IMR-90 (cell line): ENCODE results near the gene HECTD2. TPM values are rescaled to one million over a fixed set of nuclear protein-coding genes. Genes with fewer than 3 reads are reported as not detected.

Experiments used
- ATAC-seq: fragments of 200-7000 bp; cut with Tn5 transposase; 2 replicates; pipeline ENCODE4 v1.9.1; 2020; ENCODE audit warnings: low read depth, mild to moderate bottlenecking, moderate library complexity
- BruUV-seq: library from RNA; stranded (reverse); fragments of 400-500 nt; replicated peaks from 2 replicates; lab custom pipeline; 2021; lab: Mats Ljungman, UMichigan
- CTCF ChIA-PET: fragments of 300-600 bp; formaldehyde crosslinking; extraction: SDS; loops from one replicate; lab custom pipeline; 2021; ENCODE audit warnings: antibody characterized with exemption; lab: Yijun Ruan, JAX
- POLR2A ChIA-PET: fragments of 300-600 bp; sonication (Branson Sonifier 250); formaldehyde crosslinking; loops from one replicate; lab custom pipeline; 2022; ENCODE audit warnings: antibody characterized with exemption; ENCODE audit not compliant: unreplicated experiment; lab: Charles Lee
- DNase-seq: peaks from one replicate; pipeline ENCODE4 v3.0.0; 2013
- H2AFZ ChIP-seq: replicated peaks from 2 replicates; pipeline ENCODE3; 2013; ENCODE audit warnings: low read length, mild to moderate bottlenecking; ENCODE audit not compliant: poor library complexity
- H2AK5ac ChIP-seq: 2 replicates; pipeline ENCODE4 v1.6.1; 2013; ENCODE audit warnings: low read depth, low read length, inconsistent platforms
- H2AK9ac ChIP-seq: replicated peaks from 2 replicates; pipeline ENCODE3; 2013; ENCODE audit warnings: mild to moderate bottlenecking, low read depth, low read length, moderate library complexity; ENCODE audit not compliant: poor library complexity
- H2BK120ac ChIP-seq: 2 replicates; pipeline ENCODE4 v1.6.1; 2013; ENCODE audit warnings: low read depth, low read length, inconsistent platforms
- H2BK15ac ChIP-seq: 3 replicates; pipeline ENCODE4 v1.6.1; 2013; ENCODE audit warnings: low read depth, low read length, inconsistent platforms
- H2BK20ac ChIP-seq: 2 replicates; pipeline ENCODE4 v1.6.1; 2013; ENCODE audit warnings: low read depth, mild to moderate bottlenecking, inconsistent platforms, low read length, moderate library complexity
- H2BK5ac ChIP-seq: 2 replicates; pipeline ENCODE4 v1.6.1; 2013; ENCODE audit warnings: mild to moderate bottlenecking, low read depth, low read length, inconsistent platforms; ENCODE audit not compliant: poor library complexity, severe bottlenecking
- H3K14ac ChIP-seq: replicated peaks from 2 replicates; pipeline ENCODE4 v1.6.1; 2013; ENCODE audit warnings: low read depth, low read length, inconsistent platforms
- H3K18ac ChIP-seq: 2 replicates; pipeline ENCODE4 v1.6.1; 2013; ENCODE audit warnings: low read depth, low read length, control low read depth
- H3K23ac ChIP-seq: 2 replicates; pipeline ENCODE4 v1.6.1; 2013; ENCODE audit warnings: low read depth, low read length, inconsistent platforms
- H3K27ac ChIP-seq: 2 replicates; pipeline ENCODE4 v1.5.1; 2013; ENCODE audit warnings: mild to moderate bottlenecking, control low read depth, low read length; ENCODE audit not compliant: insufficient read depth
- H3K27me3 ChIP-seq: 2 replicates; pipeline ENCODE4 v1.6.1; 2013; ENCODE audit warnings: low read length; ENCODE audit not compliant: control insufficient read depth, insufficient read depth
- H3K36me3 ChIP-seq: 2 replicates; pipeline ENCODE4 v1.6.1; 2013; ENCODE audit warnings: low read length, mixed read lengths; ENCODE audit not compliant: control insufficient read depth, insufficient read depth
- H3K4ac ChIP-seq: 2 replicates; pipeline ENCODE4 v1.6.1; 2013; ENCODE audit warnings: low read depth, low read length, inconsistent platforms
- H3K4me1 ChIP-seq: 2 replicates; pipeline ENCODE4 v1.6.1; 2013; ENCODE audit warnings: low read length, mixed read lengths; ENCODE audit not compliant: control insufficient read depth, insufficient read depth
- H3K4me2 ChIP-seq: 2 replicates; pipeline ENCODE4 v1.6.1; 2013; ENCODE audit warnings: low read depth, mild to moderate bottlenecking, control low read depth, low read length, moderate library complexity
- H3K4me3 ChIP-seq: 2 replicates; pipeline ENCODE4 v1.5.1; 2013; ENCODE audit warnings: low read depth, mild to moderate bottlenecking, control low read depth, low read length, moderate library complexity; ENCODE audit not compliant: insufficient read depth
- H3K56ac ChIP-seq: 2 replicates; pipeline ENCODE4 v1.6.1; 2013; ENCODE audit warnings: low read length, inconsistent platforms; ENCODE audit not compliant: insufficient read depth; ENCODE audit errors: extremely low read depth
- H3K79me1 ChIP-seq, 2 experiments: 2 replicates each; pipeline ENCODE4 v1.6.1; 2013; ENCODE audit warnings: low read length in 2 of 2, inconsistent platforms in 1 of 2, low read depth in 1 of 2
- H3K9ac ChIP-seq: 2 replicates; pipeline ENCODE4 v1.6.1; 2013; ENCODE audit warnings: low read depth, low read length, control low read depth
- H3K9me1 ChIP-seq: 2 replicates; pipeline ENCODE4 v1.6.1; 2013; ENCODE audit warnings: low read length, inconsistent platforms; ENCODE audit not compliant: insufficient read depth
- H3K9me3 ChIP-seq: 2 replicates; pipeline ENCODE4 v1.6.1; 2013; ENCODE audit warnings: low read length; ENCODE audit not compliant: control insufficient read depth, insufficient read depth
- H4K20me1 ChIP-seq: 2 replicates; pipeline ENCODE4 v1.6.1; 2013; ENCODE audit warnings: low read length, inconsistent platforms; ENCODE audit not compliant: insufficient read depth
- H4K5ac ChIP-seq: 2 replicates; pipeline ENCODE4 v1.6.1; 2013; ENCODE audit warnings: mild to moderate bottlenecking, low read depth, low read length, control low read depth
- H4K8ac ChIP-seq, 2 experiments: 2 replicates each; pipeline ENCODE4 v1.6.1; 2013; ENCODE audit warnings: low read depth in 2 of 2, low read length in 2 of 2, control low read depth in 1 of 2, inconsistent platforms in 1 of 2
- H4K91ac ChIP-seq: 2 replicates; pipeline ENCODE4 v1.6.1; 2013; ENCODE audit warnings: low read depth, low read length, inconsistent platforms; ENCODE audit not compliant: insufficient read depth
- NFE2L2 ChIP-seq: fragments of 150-350 bp; IDR thresholded peaks from 2 replicates; pipeline ENCODE4 v1.6.1; 2016; ENCODE audit warnings: low read depth, mild to moderate bottlenecking, low read length
- POLR2A ChIP-seq: IDR thresholded peaks from 2 replicates; pipeline ENCODE4 v1.6.1; 2012; ENCODE audit warnings: mild to moderate bottlenecking, low read depth, low read length
- RAD21 ChIP-seq: IDR thresholded peaks from 2 replicates; pipeline ENCODE4 v1.6.1; 2012; ENCODE audit warnings: low read length, improper control_type of control experiment
- SMC3 ChIP-seq: fragments of 150-350 bp; IDR thresholded peaks from 2 replicates; pipeline ENCODE4 v1.6.1; 2016; ENCODE audit warnings: low read depth, mild to moderate bottlenecking, antibody characterized with exemption, low read length, moderate library complexity
- WGBS, 2 experiments: methylation state at CpG; one replicate each; pipeline versions ENCODE4 v1.1.5 to v1.1.7; 2013; ENCODE audit warnings: missing lambda C conversion rate in 2 of 2; ENCODE audit not compliant: insufficient read length in 1 of 2; ENCODE audit errors: extremely low coverage in 2 of 2; 5-methylcytosine and 5-hydroxymethylcytosine counted together
- dilution Hi-C: fragments of 300-500 bp; cut with HindIII; formaldehyde crosslinking; loops from one replicate; pipeline ENCODE4 v1.14.3; 2018; ENCODE audit warnings: low sequenced_read_pairs; ENCODE audit not compliant: unreplicated experiment
- in situ Hi-C: fragments of 300-500 bp; cut with MboI; formaldehyde crosslinking; loops from 3 replicates; pipeline ENCODE4 v1.14.3; 2019; ENCODE audit warnings: low sequenced_read_pairs, inconsistent platforms, mixed read lengths
- intact Hi-C: fragments of 100-400 bp; cut with micrococcal nuclease; formaldehyde crosslinking; loops from 2 replicates; pipeline ENCODE4 v1.10.0; 2022
- polyA plus RNA-seq, 3 experiments: library from polyadenylated mRNA; depleted of rRNA; stranded (reverse); fragments of >200 nt; gene quantifications; 2 replicates each; pipeline ENCODE4 v1.2.3, GENCODE V29; 2012; ENCODE audit warnings: low replicate concordance in 1 of 3
- total RNA-seq: library from RNA; depleted of rRNA; stranded (reverse); fragments of >200 nt; gene quantifications from 2 replicates; pipeline ENCODE4 v1.2.3, GENCODE V29; 2012
- TF ChIP-seq, protein P1 (sequence below): fragments of 150-350 bp; IDR thresholded peaks from 2 replicates; pipeline ENCODE4 v1.6.1; 2017; ENCODE audit warnings: mild to moderate bottlenecking, antibody characterized with exemption, low read length, low read depth

Gene HECTD2
- total and polyA plus RNA-seq, 2 of the 4 experiments (the other 2 are of a cell fraction) = 5.2 to 5.9 TPM

DNA sequence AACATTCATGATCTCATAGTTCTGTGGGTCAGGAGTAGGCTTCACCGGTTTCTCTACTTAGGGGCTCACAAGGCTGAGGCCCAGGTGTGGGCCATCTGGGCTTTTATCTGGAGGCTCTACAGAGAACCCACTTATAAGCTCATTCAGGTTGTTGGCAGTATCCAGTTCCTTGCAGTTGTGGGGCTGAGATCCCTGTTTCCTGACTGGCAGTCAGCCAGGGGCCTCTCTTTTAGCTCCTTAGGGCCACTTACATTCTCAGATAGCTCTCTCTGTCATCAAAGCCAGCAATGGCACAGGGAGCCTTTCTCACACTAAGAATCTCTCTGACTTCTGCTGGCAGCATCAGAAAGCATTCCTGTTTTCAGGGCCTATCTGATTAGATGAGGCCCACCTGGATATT, 18.2 kb upstream of the HECTD2 start:
- peaks cover 3% of the 10 kb centered on the region; the same call in 1 of the 2 replicates for H3K4me1 ChIP-seq
- H2BK15ac ChIP-seq = no peak overlapping the region
- H2AK9ac ChIP-seq = no peak overlapping the region
- no peak overlapping the region for H4K5ac ChIP-seq
- no peak overlapping the region for H3K9ac ChIP-seq
- H3K4ac ChIP-seq = no peak overlapping the region
- H2BK20ac ChIP-seq = no peak overlapping the region
- no peaks in the 10 kb centered on the region for H3K36me3 ChIP-seq
- no peak overlapping the region for H3K18ac ChIP-seq
- dilution Hi-C loops (no loop called here), in situ Hi-C loops (loop anchor here (25.0 kb wide), 1 partner anchor 520 kb away; the partner anchor contains the start of genes BTAF1 and FGFBP3), intact Hi-C loops (no loop called here)
- no peak overlapping the region for H3K23ac ChIP-seq
- H3K9me3 ChIP-seq = no peaks in the 10 kb centered on the region
- peaks cover 9% of the 10 kb centered on the region for H3K27me3 ChIP-seq
- ChIA-PET POLR2A (no interaction called here), CTCF (interaction anchor here (1.3 kb wide), 1 partner anchor 161 kb away, joined by 3 read pairs; no protein-coding TSS in a partner anchor)
- no peak overlapping the region for H3K4me3 ChIP-seq
- H2BK5ac ChIP-seq = no peak overlapping the region
- H3K9me1 ChIP-seq = no peaks in the 10 kb centered on the region
- no peak overlapping the region for H3K4me2 ChIP-seq
- H3K14ac ChIP-seq = no peak overlapping the region
- BruUV-seq = no TSS peak
- H4K91ac ChIP-seq = no peak overlapping the region
- no peak overlapping the region for H2BK120ac ChIP-seq
- no peak overlapping the region for H3K56ac ChIP-seq
- no peak overlapping the region for H3K27ac ChIP-seq
- H2AFZ ChIP-seq = no peak overlapping the region
- no peaks in the 10 kb centered on the region for H4K20me1 ChIP-seq
- WGBS, 2 experiments = no CpG with 5 or more reads among the region's 1 CpG
- TF ChIP-seq RAD21 = no peak
- TF ChIP-seq NFE2L2 = no peak
- TF ChIP-seq SMC3 = no peak
- TF ChIP-seq POLR2A = no peak
- TF ChIP-seq, protein P1, sequence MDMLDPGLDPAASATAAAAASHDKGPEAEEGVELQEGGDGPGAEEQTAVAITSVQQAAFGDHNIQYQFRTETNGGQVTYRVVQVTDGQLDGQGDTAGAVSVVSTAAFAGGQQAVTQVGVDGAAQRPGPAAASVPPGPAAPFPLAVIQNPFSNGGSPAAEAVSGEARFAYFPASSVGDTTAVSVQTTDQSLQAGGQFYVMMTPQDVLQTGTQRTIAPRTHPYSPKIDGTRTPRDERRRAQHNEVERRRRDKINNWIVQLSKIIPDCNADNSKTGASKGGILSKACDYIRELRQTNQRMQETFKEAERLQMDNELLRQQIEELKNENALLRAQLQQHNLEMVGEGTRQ = no peak
- no peak overlapping the region for H4K8ac ChIP-seq
- no peaks in the 10 kb centered on the region for H3K79me1 ChIP-seq
- no peak for ATAC-seq
- no peak overlapping the region for H2AK5ac ChIP-seq
- DNase-seq = no peak
